Esophagus (tissue), 2 donors: ENCODE data around the gene ESR1. TPM values are rescaled to one million over a fixed set of nuclear protein-coding genes. Genes with fewer than 3 reads are reported as not detected.

ENCODE experiments used
- H3K27ac ChIP-seq, 2 donors: one replicate each; pipeline ENCODE4 v1.5.1; 2013; ENCODE audit warnings: low read depth in 2 of 2, mild to moderate bottlenecking in 2 of 2, inconsistent platforms in 1 of 2, low read length in 1 of 2, moderate library complexity in 1 of 2
- H3K27me3 ChIP-seq, 2 donors: one replicate each; pipeline ENCODE4 v1.6.1; 2013; ENCODE audit warnings: low read length in 2 of 2, control low read depth in 1 of 2, mild to moderate bottlenecking in 1 of 2; ENCODE audit not compliant: insufficient read depth in 2 of 2, control insufficient read depth in 1 of 2
- H3K36me3 ChIP-seq, 2 donors: one replicate each; pipeline ENCODE4 v1.6.1; 2013; ENCODE audit warnings: low read length in 1 of 2; ENCODE audit not compliant: control insufficient read depth in 2 of 2, insufficient read depth in 2 of 2
- H3K4me1 ChIP-seq, 2 donors: one replicate each; pipeline ENCODE4 v1.6.1; 2013; ENCODE audit warnings: low read length in 1 of 2; ENCODE audit not compliant: control insufficient read depth in 2 of 2, insufficient read depth in 2 of 2
- H3K4me3 ChIP-seq, 2 donors: one replicate each; pipeline ENCODE4 v1.5.1; 2013; ENCODE audit warnings: low read length in 2 of 2, mild to moderate bottlenecking in 2 of 2, low read depth in 1 of 2, moderate library complexity in 1 of 2
- H3K9me3 ChIP-seq, 2 donors: one replicate each; pipeline ENCODE4 v1.6.1; 2013; ENCODE audit warnings: mild to moderate bottlenecking in 2 of 2, low read depth in 1 of 2, low read length in 1 of 2, moderate library complexity in 1 of 2; ENCODE audit not compliant: control insufficient read depth in 2 of 2, insufficient read depth in 1 of 2
- WGBS, 2 donors: extraction: QIAGEN DNeasy Blood & Tissue Kit; methylation state at CpG; one replicate each; pipeline ENCODE4 v1.1.7; 2013; 5-methylcytosine and 5-hydroxymethylcytosine counted together
- polyA plus RNA-seq, 2 donors: library from polyadenylated mRNA; stranded (reverse); fragments of 200-250 nt; gene quantifications; one replicate each; pipeline ENCODE4 v1.2.3, GENCODE V29; 2013
- donor health status: healthy with polysubstance abuse.
- donor health status: Bipolar disorder and iron deficiency.

ESR1 gene
- polyA plus RNA-seq, 2 donors: 0.05 to 0.14 TPM

DNA sequence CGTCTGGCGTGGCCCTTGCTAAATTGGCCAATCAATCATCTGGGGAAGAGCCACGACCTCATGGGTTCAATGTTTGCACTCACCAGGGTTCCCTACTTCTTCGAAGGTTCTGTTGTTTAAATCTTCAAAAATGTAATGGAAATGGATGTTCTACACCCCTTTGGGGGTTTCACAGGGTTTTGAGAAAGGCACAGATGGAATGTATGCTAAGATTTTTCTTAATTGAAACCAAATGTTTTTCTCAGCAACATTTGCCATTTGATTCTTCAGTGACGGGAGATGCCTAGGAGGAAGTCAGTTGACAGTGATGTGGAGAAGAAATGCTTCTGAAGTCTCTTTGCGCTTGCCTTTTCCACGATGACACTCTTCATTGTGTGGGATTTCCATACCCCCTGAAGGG is 312.3 kb downstream of the ESR1 start:
- WGBS, 2 donors: 73 to 78% methylated on average over 7 of the region's 7 CpGs
- Histone ChIP-seq H3K27ac (no peak overlapping the region), H3K4me1 (no peaks in the 10 kb centered on the region)

DNA sequence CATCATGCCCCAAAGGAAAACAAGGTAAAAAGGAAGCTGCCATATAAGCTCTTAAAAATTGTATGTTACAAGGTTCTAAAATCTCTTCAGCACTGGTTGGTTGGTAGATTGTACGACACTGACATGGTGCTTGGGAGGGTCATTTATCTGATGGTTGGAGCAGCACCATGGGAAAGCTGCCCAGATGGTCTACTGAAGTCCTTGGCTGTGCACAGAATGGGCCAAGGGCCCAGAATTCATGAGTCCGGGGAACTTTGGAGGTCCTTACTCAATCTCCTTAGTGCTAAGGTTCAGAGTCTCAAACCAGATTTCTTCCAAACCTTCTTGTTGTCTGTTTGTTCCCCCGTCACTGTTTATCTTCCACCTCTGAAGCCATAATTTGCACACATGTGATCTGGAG is 314.4 kb downstream of the ESR1 start:
- Histone ChIP-seq H3K36me3 (peaks cover 0 to 2% of the 10 kb centered on the region in 2 donors), H3K27me3 (no peaks in the 10 kb centered on the region), H3K27ac (no peak overlapping the region), H3K9me3 (no peaks in the 10 kb centered on the region), H3K4me1 (no peaks in the 10 kb centered on the region), H3K4me3 (no peak overlapping the region)
- 56 to 59% methylated on average over 3 of the region's 3 CpGs for WGBS, 2 donors

More for the DNA sequence above, 312.3 kb downstream of the ESR1 start:
- H3K9me3 ChIP-seq: no peaks in the 10 kb centered on the region
- peaks cover 0 to 2% of the 10 kb centered on the region in 2 donors for H3K36me3 ChIP-seq
- H3K27me3 ChIP-seq: no peaks in the 10 kb centered on the region
- H3K4me3 ChIP-seq: no peak overlapping the region

DNA sequence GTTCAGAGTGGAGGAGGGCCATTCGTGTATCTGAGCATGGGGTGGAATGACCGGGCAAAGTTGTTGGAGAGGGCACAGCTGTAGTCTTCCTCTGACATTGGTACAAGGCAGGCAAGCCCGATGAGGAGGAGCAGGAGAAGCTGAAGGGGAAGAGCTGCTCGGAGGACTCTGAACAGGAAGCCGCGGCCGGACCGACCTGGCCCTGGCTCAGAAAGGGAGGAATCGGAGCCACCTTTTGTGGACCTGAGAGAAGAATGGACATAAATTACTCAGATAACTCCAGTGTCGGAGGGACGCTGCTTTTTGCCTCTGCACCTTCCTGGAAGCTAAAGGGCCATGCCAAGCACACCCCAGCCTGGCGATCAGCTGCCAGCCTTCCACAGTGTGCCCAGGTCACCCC is 315.0 kb downstream of the ESR1 start:
- Histone ChIP-seq H3K9me3 (no peaks in the 10 kb centered on the region), H3K4me1 (no peaks in the 10 kb centered on the region), H3K36me3 (peaks cover 0 to 2% of the 10 kb centered on the region in 2 donors), H3K27me3 (no peaks in the 10 kb centered on the region), H3K4me3 (no peak overlapping the region), H3K27ac (no peak overlapping the region)
- WGBS, 2 donors: 90 to 93% methylated on average over 12 of the region's 12 CpGs

DNA sequence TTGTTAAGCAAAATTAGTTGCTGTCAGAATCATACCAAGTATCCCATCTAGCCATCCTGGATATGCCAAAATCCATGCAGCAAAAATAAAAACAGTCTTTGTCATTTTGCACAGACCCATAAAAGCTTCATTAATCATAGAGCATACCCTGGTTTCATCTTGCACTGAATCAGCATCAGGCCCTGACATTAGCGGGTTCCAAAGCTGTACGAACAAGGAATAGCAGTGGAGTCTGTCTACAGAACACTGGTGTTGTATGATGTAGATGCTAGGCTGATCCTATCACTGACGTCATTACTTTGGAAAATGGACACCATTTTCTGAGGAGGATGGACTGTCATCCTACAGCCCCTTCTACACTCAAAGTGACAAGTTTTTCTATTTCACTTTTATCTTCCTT is 315.6 kb downstream of the ESR1 start:
- Histone ChIP-seq H3K9me3 (no peaks in the 10 kb centered on the region), H3K27me3 (no peaks in the 10 kb centered on the region), H3K36me3 (peaks cover 0 to 2% of the 10 kb centered on the region in 2 donors), H3K27ac (no peak overlapping the region), H3K4me3 (no peak overlapping the region), H3K4me1 (no peaks in the 10 kb centered on the region)
- WGBS, 2 donors: 88 to 89% methylated on average over 3 of the region's 3 CpGs

DNA sequence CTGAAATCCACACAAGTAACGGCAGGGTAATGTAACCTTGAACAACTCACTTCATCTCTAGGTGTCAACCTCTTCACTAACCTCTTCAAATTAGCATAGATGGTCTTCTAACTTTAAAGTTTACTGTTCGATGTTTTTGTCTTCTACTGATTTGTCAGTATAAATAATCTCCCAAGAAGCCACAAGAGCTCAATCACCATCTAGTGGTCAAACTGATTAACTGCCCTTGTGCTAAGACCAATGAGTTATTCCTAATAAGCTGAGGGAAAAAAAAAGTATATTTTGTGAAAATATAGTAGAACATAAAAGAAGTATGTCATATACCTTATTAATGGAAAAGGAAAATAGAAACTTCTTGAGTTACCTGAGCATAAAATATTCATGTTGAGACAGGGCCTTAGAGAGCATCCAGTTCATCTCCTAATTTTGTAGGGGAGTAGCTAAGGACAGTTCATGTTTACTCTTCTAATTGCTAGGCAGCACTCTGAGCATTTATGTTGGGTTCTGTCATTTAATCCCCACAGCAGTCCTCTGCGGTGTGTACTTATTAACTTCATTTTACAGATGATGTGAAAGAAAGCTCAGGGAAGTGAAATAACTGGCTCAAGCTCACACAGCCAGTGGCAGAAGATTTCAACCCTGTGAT is 317.1 kb downstream of the ESR1 start:
- no peak overlapping the region for H3K27ac ChIP-seq
- no peaks in the 10 kb centered on the region for H3K9me3 ChIP-seq
- H3K36me3 ChIP-seq: peaks cover 0 to 2% of the 10 kb centered on the region in 2 donors
- 47 to 49% methylated on average over 3 of the region's 3 CpGs for WGBS, 2 donors
- no peaks in the 10 kb centered on the region for H3K27me3 ChIP-seq
- no peak overlapping the region for H3K4me3 ChIP-seq
- H3K4me1 ChIP-seq: no peaks in the 10 kb centered on the region

DNA sequence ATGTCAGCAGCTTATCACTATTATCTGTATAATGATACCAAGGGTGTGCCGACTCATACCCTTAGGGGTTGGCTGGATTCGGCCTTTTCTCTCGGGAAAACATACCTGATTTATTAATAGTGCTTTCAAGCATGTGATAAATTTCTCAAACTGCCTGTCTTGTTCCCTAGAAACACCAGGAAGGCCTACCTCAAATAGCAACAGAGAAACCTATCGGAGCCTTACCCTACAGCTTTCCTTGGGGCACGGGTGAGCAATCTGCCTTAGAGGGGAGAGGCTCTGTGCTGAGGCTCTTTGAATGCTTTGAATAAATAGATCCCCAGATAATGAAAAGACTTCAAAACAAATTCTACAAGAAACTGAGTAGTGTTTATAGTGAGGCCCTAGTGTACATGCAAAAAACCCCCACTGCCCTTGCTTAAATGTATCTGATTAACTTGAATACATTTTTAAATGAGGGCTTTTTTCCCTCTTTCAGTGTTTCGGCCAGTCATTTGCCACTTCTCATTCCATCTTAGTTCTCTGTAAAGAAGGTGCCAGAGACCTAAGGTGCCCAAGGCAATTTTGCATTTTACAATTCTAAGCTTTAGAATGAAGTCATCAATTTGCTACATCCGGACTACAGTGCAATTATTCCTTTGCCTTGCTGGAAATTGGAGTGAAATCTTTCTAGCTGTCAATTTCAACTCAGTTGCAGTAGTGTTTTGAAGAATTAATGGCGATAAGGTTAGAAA is 320.1 kb downstream of the ESR1 start:
- Histone ChIP-seq H3K36me3 (peaks cover 3 to 4% of the 10 kb centered on the region in 2 donors), H3K9me3 (no peaks in the 10 kb centered on the region), H3K27ac (no peak overlapping the region), H3K4me3 (no peak overlapping the region), H3K27me3 (no peaks in the 10 kb centered on the region), H3K4me1 (no peaks in the 10 kb centered on the region)
- 71% methylated on average over 8 of the region's 8 CpGs for WGBS, 2 donors

DNA sequence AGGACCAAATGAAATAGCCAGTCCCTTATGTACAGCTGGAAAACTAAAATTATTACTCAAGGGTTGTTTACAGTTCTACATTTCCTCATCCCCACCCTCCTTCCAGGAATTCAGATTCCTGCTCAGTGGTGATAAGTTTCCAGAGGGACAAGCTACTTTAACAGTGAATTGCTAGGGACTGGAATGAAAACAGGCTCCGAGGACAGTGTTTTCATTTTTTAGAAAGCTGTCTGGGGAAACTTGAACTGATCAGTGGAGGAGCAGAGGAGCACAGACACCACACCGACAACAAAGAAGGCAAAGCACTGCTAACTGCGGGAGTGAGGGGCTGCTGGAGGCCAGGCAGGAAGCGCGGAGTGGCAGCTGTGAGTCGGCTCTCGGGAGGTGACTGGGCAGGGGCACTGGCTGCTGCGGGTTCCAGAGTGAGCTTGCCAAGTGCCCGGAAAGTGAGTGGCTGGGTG is 322.2 kb downstream of the ESR1 start:
- Histone ChIP-seq H3K9me3 (no peaks in the 10 kb centered on the region), H3K4me1 (no peaks in the 10 kb centered on the region), H3K27me3 (no peaks in the 10 kb centered on the region), H3K27ac (peak overlapping the region in 1 of 2 donors; percentile 67), H3K4me3 (no peak overlapping the region), H3K36me3 (peaks cover 3 to 4% of the 10 kb centered on the region in 2 donors)
- WGBS, 2 donors: 71 to 74% methylated on average over 9 of the region's 9 CpGs

DNA sequence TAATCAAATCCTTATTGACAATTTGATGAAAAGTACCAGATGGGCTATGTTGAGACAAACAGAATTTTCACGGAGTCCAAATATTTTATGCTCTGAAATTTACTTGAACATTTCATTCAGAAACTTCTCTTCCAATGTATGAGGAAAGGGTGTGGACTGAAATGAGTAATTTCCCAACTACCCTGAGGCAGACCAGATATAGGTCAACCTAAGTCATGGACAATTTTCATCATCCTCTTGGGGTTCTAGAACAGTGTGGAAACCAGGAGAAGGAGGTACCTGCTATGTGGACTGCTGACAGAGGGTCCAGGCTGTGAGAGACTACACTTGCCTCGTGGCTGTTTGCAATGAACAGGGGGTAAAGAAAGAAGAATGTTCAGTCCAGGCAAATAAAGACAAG is 323.0 kb downstream of the ESR1 start:
- H3K27ac ChIP-seq: no peak overlapping the region

DNA sequence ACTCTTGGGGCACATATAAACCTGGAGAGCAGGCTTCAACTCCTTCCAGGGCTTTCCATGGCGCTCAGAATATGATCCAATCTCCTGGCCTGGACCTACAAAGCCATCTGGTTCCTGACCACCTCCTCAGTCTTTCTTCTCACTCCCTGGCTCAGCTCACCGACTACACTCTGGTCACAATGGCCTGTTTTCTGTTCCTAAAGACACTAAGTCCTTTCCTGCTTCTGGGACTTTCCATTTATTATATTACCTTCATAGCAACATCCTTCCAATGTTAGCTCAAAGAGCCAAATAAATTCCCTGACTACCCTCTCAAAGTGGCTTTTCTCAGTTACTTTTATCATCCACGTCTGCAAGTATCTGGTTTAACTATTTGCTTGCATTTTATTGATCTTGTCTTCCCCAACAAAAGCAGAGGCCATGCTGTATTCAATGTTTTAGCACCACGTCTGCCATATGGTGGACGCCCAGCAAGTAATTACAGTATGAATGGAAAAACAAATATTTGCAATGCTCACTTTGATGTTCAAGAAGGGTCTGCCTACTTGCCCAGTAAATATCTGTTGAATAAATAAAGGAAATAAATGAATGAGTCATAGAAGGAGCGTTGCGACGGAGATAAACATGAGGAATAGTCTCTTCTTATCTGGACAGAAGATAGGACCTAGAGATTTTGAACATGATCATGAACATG is 328.4 kb downstream of the ESR1 start:
- no peak overlapping the region for H3K27ac ChIP-seq
- peaks cover 11 to 13% of the 10 kb centered on the region in 2 donors for H3K36me3 ChIP-seq
- WGBS, 2 donors: 71 to 84% methylated on average over 8 of the region's 8 CpGs
- no peaks in the 10 kb centered on the region for H3K4me1 ChIP-seq
- H3K27me3 ChIP-seq: no peaks in the 10 kb centered on the region
- no peaks in the 10 kb centered on the region for H3K9me3 ChIP-seq
- no peak overlapping the region for H3K4me3 ChIP-seq

More for the DNA sequence above, 323.0 kb downstream of the ESR1 start:
- no peak overlapping the region for H3K4me3 ChIP-seq
- H3K36me3 ChIP-seq: peaks cover 4% of the 10 kb centered on the region in 2 donors
- no peaks in the 10 kb centered on the region for H3K27me3 ChIP-seq
- WGBS, 2 donors: 59 to 60% methylated on average over 2 of the region's 2 CpGs
- H3K4me1 ChIP-seq: no peaks in the 10 kb centered on the region
- no peaks in the 10 kb centered on the region for H3K9me3 ChIP-seq
